ENCODE results near the gene PSMD13. TPM values are rescaled to one million over a fixed set of nuclear protein-coding genes. Genes with fewer than 3 reads are reported as not detected.
"Not testable (repeated sequence)": the region's sequence is repeated elsewhere in the genome, so short reads cannot be mapped to it uniquely, and the experiment has no call there.

The PSMD13 gene
- total RNA-seq, 2 experiments from 2014 or later, result 56.9 to 57.8 TPM

GRCh38 chr11:285021-285893, 48.5 kb downstream of the PSMD13 start:
- H3K27ac ChIP-seq (ENCODE audit: low read depth in 1 of 2, low read length in 2 of 2), result peak overlapping the region in 1 of 2 donors; percentile 98
- Mint-ChIP-seq H3K4me3 (peak overlapping the region; percentile 45), H3K4me1 (ENCODE audit: low read depth) (peaks cover 49% of the 10 kb centered on the region), H3K27me3 (peaks cover 17% of the 10 kb centered on the region), H3K9me3 (no peaks in the 10 kb centered on the region), H3K27ac (peak overlapping the region; percentile 93), H3K36me3 (ENCODE audit: low read depth) (peaks cover 38% of the 10 kb centered on the region)
- peaks cover 63% of the 10 kb centered on the region for H3K4me1 ChIP-seq (ENCODE audit: insufficient read depth, low read length)
- no peaks in the 10 kb centered on the region for H3K9me3 ChIP-seq (ENCODE audit: control insufficient read depth in 1 of 2, insufficient read depth in 1 of 2, low read length in 2 of 2)
- H3K4me3 ChIP-seq (ENCODE audit: low read length), result no peak overlapping the region
- no peaks in the 10 kb centered on the region for H3K36me3 ChIP-seq (ENCODE audit: insufficient read depth, low read length)
- no peak for TF ChIP-seq CTCF (IDR thresholded peaks at IDR 0.05)
- intact Hi-C loops (cut with DNase I, micrococcal nuclease), result loop anchor here (2.0 to 5.0 kb wide), 3 partner anchors 14 to 48 kb away; partner anchors contain the start of genes PSMD13 (in 1 of the 2) and SIRT3 (in 1 of the 2)
- CTCF ChIA-PET, result no interaction called here
- ATAC-seq (ENCODE audit: poor library complexity) (no peak), DNase-seq (peak in 3 of 14 experiments; percentile 0 to 30 (median 2))
- peaks cover 10 to 18% of the 10 kb centered on the region in 2 experiments for H3K27me3 ChIP-seq (ENCODE audit: control insufficient read depth in 1 of 2, insufficient read depth in 2 of 2, low read length in 2 of 2)
- POLR2A ChIA-PET, result interaction anchor here (1.3 to 6.9 kb wide), 4 partner anchors 7 to 78 kb away, joined by 3 to 148 read pairs (median 63); partner anchors contain the start of genes BET1L, NLRP6 and RIC8A

DNA sequence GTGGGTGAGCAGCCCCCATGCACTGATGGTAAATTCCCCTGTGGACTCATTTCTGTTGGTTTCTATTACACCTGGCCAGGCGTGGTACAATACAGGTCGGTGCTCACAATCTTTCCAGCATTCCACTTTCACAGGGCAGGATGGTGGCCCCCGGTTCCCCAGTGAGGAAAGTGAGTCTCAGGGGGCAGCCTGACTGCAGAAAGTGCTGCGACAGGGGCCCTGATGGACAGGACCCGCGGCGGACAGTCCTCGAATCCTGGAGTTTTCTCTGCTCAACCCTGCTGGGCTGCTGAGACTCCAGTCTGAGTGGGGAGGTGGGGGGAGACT, 49.1 kb downstream of the PSMD13 start:
- no peaks in the 10 kb centered on the region for H3K36me3 ChIP-seq (ENCODE audit: insufficient read depth, low read length)
- H3K27ac Mint-ChIP-seq, result peak overlapping the region; percentile 93
- H3K27ac ChIP-seq (ENCODE audit: low read depth in 1 of 2, low read length in 2 of 2), result peak overlapping the region in 1 of 2 donors; percentile 98
- H3K4me1 Mint-ChIP-seq (ENCODE audit: low read depth), result peaks cover 52% of the 10 kb centered on the region
- CTCF ChIA-PET, result interaction anchor here (3.8 kb wide), 1 partner anchor 35 kb away, joined by 19 read pairs; no protein-coding TSS in a partner anchor
- DNase-seq (peak in 1 of 14 experiments; percentile 27), ATAC-seq (ENCODE audit: poor library complexity) (no peak)
- no peaks in the 10 kb centered on the region for H3K9me3 Mint-ChIP-seq
- no peak for TF ChIP-seq CTCF (IDR thresholded peaks at IDR 0.05)
- no peak overlapping the region for H3K4me3 ChIP-seq (ENCODE audit: low read length)
- no peaks in the 10 kb centered on the region for H3K9me3 ChIP-seq (ENCODE audit: control insufficient read depth in 1 of 2, insufficient read depth in 1 of 2, low read length in 2 of 2)
- POLR2A ChIA-PET, result interaction anchor here (3.3 to 6.9 kb wide), 3 partner anchors 8 to 79 kb away, joined by 32 to 148 read pairs (median 94); partner anchors contain the start of genes BET1L, NLRP6 and RIC8A
- H3K4me1 ChIP-seq (ENCODE audit: insufficient read depth, low read length), result peaks cover 62% of the 10 kb centered on the region
- intact Hi-C loops (cut with DNase I, micrococcal nuclease), result loop anchor here (2.0 to 5.0 kb wide), 3 partner anchors 15 to 49 kb away; partner anchors contain the start of genes PSMD13 (in 1 of the 2) and SIRT3 (in 1 of the 2)
- peaks cover 10 to 18% of the 10 kb centered on the region in 2 experiments for H3K27me3 ChIP-seq (ENCODE audit: control insufficient read depth in 1 of 2, insufficient read depth in 2 of 2, low read length in 2 of 2)
- peak overlapping the region; percentile 45 for H3K4me3 Mint-ChIP-seq
- peaks cover 37% of the 10 kb centered on the region for H3K36me3 Mint-ChIP-seq (ENCODE audit: low read depth)
- peaks cover 17% of the 10 kb centered on the region for H3K27me3 Mint-ChIP-seq

GRCh38 chr11:286977-287820, 50.4 kb downstream of the PSMD13 start:
- H3K27me3 ChIP-seq (ENCODE audit: control insufficient read depth in 1 of 2, insufficient read depth in 2 of 2, low read length in 2 of 2); H3K36me3 ChIP-seq (ENCODE audit: insufficient read depth, low read length); H3K9me3 Mint-ChIP-seq; H3K9me3 ChIP-seq (ENCODE audit: control insufficient read depth in 1 of 2, insufficient read depth in 1 of 2, low read length in 2 of 2): not testable (repeated sequence)
- intact Hi-C loops (cut with DNase I, micrococcal nuclease), result loop anchor here in 1 of 2 experiments (1.0 to 5.0 kb wide), 3 partner anchors 18 to 50 kb away; partner anchors contain the start of genes PSMD13 and SIRT3
- Histone ChIP-seq H3K4me3 (ENCODE audit: low read length) (peak overlapping the region; percentile 82), H3K27ac (ENCODE audit: low read depth in 1 of 2, low read length in 2 of 2) (peak overlapping the region; percentile 72 to 98), H3K4me1 (ENCODE audit: insufficient read depth, low read length) (peaks cover 51% of the 10 kb centered on the region)
- Mint-ChIP-seq H3K27me3 (peaks cover 13% of the 10 kb centered on the region), H3K4me1 (ENCODE audit: low read depth) (peaks cover 46% of the 10 kb centered on the region), H3K27ac (peak overlapping the region; percentile 93), H3K4me3 (peak overlapping the region; percentile 91), H3K36me3 (ENCODE audit: low read depth) (peaks cover 32% of the 10 kb centered on the region)
- POLR2A ChIA-PET, result interaction anchor here (0.7 to 6.9 kb wide), 19 partner anchors 9 to 532 kb away, joined by 3 to 148 read pairs (median 6); partner anchors contain the start of genes BET1L, NLRP6, PNPLA2 and PSMD13
- CTCF ChIA-PET, result interaction anchor here (0.8 to 3.8 kb wide), 4 partner anchors 18 to 77 kb away, joined by 3 to 19 read pairs (median 6); no protein-coding TSS in a partner anchor
- DNase-seq (peak in 12 of 14 experiments; percentile 43 to 92 (median 58)), ATAC-seq (ENCODE audit: poor library complexity) (peak; percentile 27)
